SIG-M5 (cell line): ENCODE data around the gene SLC22A15.
A peak's percentile ranks its signal among the peaks of the same experiment; 100 is the strongest.

Source experiments
- DNase-seq: peaks from one replicate; lab custom pipeline; 2025; lab: John Stamatoyannopoulos, UW

The SLC22A15 gene

DNA sequence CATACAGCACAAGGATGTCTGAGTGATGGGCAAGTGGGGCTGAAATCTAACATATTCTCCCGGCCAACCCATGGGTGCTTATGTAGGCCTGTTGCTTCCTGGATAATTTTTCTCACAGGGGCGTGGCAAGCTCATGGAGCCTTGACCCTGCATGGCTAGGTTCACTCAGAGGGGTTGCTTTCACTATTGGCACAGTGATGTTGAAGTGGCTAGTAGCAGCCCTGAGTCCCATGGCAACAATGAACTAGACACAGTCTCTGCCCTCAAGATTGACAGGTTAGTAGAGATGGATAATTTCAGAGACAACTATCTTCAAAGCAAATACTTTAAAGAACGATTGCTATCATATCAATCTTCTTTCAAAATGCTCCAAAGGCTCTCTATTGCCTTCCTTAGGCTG is 128.4 kb downstream of the SLC22A15 start:
- no peak for DNase-seq

DNA sequence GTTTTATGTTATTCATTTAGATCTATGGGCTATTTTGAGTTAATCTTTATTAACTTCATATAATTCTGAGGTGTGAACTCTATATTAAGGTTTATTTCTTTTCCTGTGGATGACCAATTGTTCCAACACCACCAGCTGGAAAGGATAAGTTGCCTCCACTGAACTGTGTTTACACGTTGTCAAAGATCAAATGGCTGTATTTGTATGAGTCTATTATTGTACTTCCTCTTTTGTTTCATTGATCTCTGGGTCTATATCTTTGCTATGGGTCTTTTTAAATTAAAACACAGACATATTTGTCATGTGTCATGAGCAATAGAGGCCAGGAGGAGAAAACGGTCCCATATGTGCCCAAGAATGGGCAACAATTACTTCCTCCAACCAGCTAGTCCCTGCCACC is 129.7 kb downstream of the SLC22A15 start:
- DNase-seq = no peak

DNA sequence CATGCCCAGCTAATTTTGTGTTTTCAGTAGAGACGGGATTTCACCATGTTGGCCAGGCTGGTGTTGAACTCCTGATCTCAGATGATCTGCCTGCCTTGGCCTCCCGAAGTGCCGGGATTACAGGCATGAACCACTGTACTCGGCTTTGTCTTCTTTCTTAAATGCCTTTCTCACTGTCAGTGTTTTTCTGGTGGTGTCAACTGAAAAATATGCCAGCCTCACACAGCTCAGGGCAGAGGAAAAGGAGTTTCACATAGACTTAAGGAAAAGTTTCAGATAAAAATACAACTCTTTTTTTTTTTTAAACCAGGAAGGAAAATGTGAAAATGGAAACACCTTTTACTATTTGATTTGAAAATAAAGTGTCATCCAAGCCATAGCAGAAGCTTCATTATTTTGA is 130.3 kb downstream of the SLC22A15 start:
- no peak for DNase-seq

GRCh38 chr1:116107371-116107770 is 131.1 kb downstream of the SLC22A15 start:
- no peak for DNase-seq

DNA sequence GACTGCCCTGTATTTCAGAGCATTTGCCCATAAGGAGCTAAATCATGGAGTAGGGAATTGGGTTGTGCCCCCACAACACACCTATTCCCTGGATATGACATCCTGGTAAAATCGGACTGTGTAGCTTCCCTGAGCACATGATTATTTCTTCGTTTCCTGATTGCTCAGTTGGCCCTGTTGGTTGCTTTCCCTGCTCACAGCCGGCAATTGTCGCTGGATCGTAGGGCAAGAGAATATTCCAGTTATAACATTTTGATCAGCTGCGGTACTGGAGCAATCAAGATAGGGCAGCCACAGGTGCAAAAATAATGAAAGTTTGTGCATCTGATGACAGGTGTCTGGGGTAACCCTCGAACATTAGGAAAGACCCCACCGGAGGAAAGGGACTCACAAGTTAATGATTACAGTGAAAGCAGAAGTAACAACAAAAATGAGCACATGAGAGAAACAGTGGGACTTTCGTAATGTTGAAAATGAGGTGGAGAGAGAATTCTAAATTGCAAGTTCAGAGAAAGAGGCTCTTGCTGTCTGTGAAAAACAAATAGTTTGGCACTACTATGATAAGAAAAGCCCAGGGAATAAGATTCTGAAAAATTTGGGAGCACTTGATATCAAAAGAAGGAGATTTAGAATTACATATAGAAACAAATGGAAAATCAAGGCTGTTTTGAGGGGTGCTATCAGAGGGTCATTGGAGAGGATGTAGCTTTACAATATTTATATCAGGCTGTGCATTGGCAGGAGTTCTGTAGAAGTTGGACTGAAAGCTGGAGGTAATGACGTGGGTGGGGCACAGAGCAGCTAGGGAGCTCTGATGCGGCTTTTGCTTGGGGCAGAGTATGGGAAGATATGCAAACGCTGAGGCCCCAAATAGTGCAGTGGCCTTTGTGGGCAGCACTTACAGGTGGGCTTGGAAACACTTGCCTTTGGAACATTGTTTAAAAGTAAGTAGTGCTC is 134.5 kb downstream of the SLC22A15 start, which contains the start of gene MAB21L3:
Gene MAB21L3, plus strand, starts transcription at position 833 of the 957 bp plus-strand sequence. CDS start 1,217 bp downstream, outside the sequence.
- DNase-seq = peak; percentile 16

- no peak for DNase-seq
These were observed 135.3 kb downstream of the SLC22A15 start for GRCh38 chr1:116111524-116112021.

DNA sequence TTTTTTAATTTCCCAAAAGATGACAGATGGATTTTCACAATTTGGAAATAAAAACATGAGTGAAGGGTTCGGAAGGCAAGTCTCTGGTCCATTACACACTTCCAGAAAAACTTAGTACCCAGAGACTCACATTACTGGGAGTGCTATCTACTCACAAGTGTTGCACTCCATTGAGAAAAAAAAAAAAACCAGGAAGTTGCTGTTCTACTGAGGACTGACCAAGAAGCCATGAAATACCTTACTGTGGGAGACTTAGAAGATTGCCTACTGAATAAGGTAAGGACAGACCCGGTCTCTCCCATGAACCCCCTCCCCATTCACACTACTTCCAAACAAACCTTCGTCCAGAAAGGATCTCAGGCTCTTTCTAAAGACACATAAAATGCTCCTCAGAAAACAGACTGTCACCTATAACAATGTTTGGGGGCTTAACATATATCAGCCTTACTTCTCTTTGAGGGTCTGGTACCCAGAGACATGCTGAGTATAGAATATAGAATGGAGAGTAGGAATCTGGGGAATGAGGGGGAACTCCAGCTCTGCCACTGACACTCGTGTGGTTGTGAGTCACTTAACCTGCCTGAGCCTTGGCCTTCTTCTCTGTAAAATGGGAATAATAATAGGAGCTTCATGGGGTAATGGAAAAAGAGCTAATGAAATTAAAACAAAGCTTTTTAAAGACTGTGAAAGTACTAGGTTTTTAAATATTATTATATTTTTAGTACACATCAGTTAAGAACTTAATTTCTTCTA is 136.3 kb downstream of the SLC22A15 start:
- DNase-seq = no peak

DNA sequence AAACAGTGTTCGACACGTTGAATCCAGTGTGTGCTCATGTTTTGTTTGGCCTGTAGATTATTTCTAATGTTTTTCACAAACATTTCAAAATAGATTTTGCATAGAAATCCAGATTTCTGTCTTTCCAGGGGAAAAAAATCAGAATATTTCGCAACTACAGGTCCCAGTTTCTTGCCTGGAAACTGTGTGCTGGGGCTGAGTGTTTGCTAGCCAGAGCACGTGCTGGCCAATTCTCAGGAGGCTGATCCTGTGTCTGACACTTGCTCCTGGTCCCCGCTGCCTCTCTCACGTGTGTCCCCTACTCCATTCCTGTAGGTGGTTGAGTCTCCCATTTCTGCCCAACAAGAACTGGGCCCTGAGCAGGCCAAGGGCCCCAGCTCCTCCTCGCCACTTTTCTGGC is 137.3 kb downstream of the SLC22A15 start:
- DNase-seq = no peak

DNA sequence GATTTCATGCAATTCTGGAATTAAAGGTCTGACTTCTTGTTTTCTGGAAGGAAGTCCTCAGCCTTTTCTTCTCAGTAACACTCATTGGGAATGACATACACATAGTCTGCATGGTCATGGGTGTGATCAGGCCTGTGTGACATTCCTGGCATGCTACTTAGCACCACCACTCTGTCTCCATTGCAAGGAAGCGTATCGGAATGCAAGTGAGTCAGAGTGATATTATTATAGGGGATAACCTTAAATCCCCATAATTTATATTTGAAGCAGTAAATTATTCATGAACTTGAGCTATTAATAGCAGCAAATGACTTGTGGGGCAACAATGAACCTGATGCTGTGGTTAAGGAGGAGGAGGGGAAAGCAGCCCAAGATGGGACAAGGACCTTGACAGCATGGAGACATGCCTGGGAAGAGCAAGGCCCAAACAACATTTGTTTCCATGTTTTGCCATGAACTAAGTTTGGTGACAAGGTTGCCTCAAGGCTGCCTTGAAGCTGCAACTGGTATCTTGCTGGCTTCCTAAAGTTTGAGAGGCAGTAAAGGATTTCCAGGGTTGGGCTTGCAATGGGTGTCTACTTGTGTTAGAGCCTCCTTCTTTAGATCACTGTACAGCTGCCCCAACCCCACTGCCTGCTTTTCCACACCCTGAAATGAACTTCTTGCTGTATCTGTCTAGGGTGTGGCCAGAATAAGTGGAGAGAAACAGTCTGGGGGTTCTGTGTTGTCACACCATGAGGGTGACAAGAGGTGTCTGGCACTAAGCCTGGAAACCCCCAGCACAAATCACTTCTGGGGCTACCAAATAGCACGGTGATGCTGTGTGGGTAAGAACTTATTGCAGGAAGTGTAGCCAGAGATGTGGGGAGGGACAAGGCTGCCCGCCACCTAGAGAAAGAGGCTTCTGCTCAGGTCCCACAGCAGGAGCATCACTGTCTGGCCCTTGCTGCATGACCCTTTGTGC is 139.4 kb downstream of the SLC22A15 start:
- no peak for DNase-seq

- no peak for DNase-seq
These were observed 142.2 kb downstream of the SLC22A15 start for GRCh38 chr1:116118471-116118870.
